Glomerular visceral epithelial cell (primary cell): ENCODE results near the gene TAAR5.
"Not testable (repeated sequence)": the region's sequence is repeated elsewhere in the genome, so short reads cannot be mapped to it uniquely, and the experiment has no call there.

Source experiments
- DNase-seq: peaks from one replicate; pipeline ENCODE4 v3.0.0-alpha.2; 2016; ENCODE audit errors: extremely low spot score

TAAR5 gene

GRCh38 chr6:132570221-132570777, 19.2 kb downstream of the TAAR5 start, which contains the start of gene TAAR6:
TSS of gene TAAR6 (plus strand) at chr6:132570322. CDS start at chr6:132570322, 0 bp downstream.
- DNase-seq, result no peak

DNA sequence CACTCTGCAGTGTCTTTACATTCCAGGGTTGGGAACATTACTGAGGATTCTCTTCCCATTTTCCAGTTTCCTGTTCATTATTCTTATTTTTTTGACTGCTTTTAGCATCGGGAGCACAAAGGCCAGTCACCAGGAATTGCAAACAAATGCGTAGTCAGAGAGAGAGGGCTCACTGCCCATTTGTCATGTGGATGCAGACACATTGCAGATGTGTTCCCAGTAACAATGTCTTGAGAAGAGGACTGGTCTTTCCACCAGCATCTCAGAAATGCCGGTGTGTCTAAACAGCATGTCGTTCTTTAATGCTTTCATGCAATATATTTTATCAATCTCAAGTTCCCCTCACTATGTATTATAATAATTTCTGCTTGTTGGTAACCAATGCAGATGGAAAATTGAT, 20.4 kb downstream of the TAAR5 start:
- no peak for DNase-seq

DNA sequence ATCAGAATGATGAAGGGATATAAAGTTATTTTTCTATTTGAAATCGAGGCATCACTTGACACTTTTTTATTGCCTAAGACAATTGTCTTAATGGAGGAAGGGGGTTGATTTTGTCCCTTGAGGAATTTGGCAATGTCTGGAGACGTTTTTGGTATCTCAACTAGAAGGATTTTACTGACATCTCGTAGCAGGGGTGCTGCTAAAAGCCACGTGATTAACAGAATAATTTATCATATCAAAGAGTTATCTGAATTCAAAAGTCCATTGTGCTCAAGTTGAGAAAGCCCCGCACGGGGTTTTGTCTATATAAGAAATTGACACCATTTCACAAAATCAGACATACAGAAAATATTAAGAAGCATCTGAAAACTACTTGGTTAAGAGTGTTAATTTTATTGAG, 20.9 kb downstream of the TAAR5 start:
- DNase-seq, result no peak

- no peak for DNase-seq
Measured at GRCh38 chr6:132567566-132567965, 22.0 kb downstream of the TAAR5 start.

GRCh38 chr6:132566404-132566803, 23.1 kb downstream of the TAAR5 start:
- no peak for DNase-seq

GRCh38 chr6:132560087-132560486, 29.5 kb downstream of the TAAR5 start:
- not testable (repeated sequence) for DNase-seq

DNA sequence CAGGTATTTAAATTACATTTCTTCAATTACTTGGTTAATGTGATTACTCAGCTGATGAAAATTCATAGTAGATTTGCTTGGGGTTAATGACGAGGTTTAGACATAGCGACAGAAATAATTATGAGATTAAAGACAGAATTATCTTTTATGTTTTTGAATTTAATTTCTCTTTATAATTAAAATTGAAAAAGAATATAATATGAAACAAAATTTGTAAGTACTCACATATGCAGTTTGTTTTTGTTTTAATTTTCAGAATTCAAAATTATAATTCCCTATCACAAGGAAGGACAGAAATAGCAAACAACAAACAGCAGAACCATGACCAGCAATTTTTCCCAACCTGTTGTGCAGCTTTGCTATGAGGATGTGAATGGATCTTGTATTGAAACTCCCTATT, 37.2 kb downstream of the TAAR5 start, which contains the start of gene TAAR8:
TSS of gene TAAR8 (plus strand) at position 301 of the 400 bp plus-strand sequence. CDS start at position 322, 21 bp downstream.
- DNase-seq, result no peak

GRCh38 chr6:132551214-132551613, 38.3 kb downstream of the TAAR5 start:
- no peak for DNase-seq

GRCh38 chr6:132548746-132549463, 40.6 kb downstream of the TAAR5 start:
- DNase-seq, result no peak

- DNase-seq, result no peak
Measured at GRCh38 chr6:132544826-132545225, 44.7 kb downstream of the TAAR5 start.
